T-cell (primary cell): ENCODE results near the gene SLC25A14. TPM values are rescaled to one million over a fixed set of nuclear protein-coding genes. Genes with fewer than 3 reads are reported as not detected.

ENCODE experiments used
- ATAC-seq, 4 experiments: fragments of 200-7000 bp in 3 of 4; fragments of 150-1000 bp in 1 of 4; cut with Tn5 transposase; replicated peaks in 1 of 4; 1 replicate in 3 of 4; 2 replicates in 1 of 4; pipeline ENCODE4 v1.10.0; 2021; ENCODE audit warnings: moderate library complexity in 3 of 4, mild to moderate bottlenecking in 2 of 4, moderate number of reproducible peaks in 1 of 4
- CTCF ChIA-PET, 2 donors: fragments of 300-600 bp; sonication (Branson Sonifier 250); formaldehyde crosslinking; loops; one replicate each; lab custom pipeline; 2022; ENCODE audit warnings: antibody characterized with exemption in 2 of 2; lab: Charles Lee
- POLR2A ChIA-PET, 2 donors: fragments of 300-600 bp; sonication (Branson Sonifier 250); formaldehyde crosslinking; loops; one replicate each; lab custom pipeline; 2022; ENCODE audit warnings: antibody characterized with exemption in 2 of 2; lab: Charles Lee
- DNase-seq, 35 experiments: peaks; one replicate each; pipeline versions ENCODE4 v3.0.0 to v3.0.0-alpha.2; 2013 to 2023
- H3K27ac ChIP-seq: one replicate; pipeline ENCODE4 v1.5.1; 2013; ENCODE audit warnings: low read length
- H3K27me3 ChIP-seq, 2 experiments: replicated peaks in 1 of 2; 1 replicate in 1 of 2; 2 replicates in 1 of 2; pipeline versions ENCODE4 v1.6.1 to v1.7.0; 2013; ENCODE audit warnings: low read length in 1 of 2, mixed read lengths in 1 of 2; ENCODE audit not compliant: control insufficient read depth in 2 of 2, insufficient read depth in 2 of 2; ENCODE audit errors: extremely low read depth in 1 of 2
- H3K36me3 ChIP-seq, 2 donors: 1 replicate in 1 of 2; 2 replicates in 1 of 2; pipeline versions ENCODE4 v1.6.1 to v1.7.0; 2013; ENCODE audit warnings: low read length in 1 of 2; ENCODE audit not compliant: control insufficient read depth in 2 of 2, insufficient read depth in 1 of 2; ENCODE audit errors: extremely low read depth in 1 of 2
- H3K4me1 ChIP-seq, 2 experiments: 1 replicate in 1 of 2; 2 replicates in 1 of 2; pipeline versions ENCODE4 v1.6.1 to v1.7.0; 2013; ENCODE audit warnings: low read length in 2 of 2, mixed read lengths in 1 of 2; ENCODE audit not compliant: insufficient read depth in 2 of 2, control insufficient read depth in 1 of 2; ENCODE audit errors: extremely low read depth in 1 of 2
- H3K4me3 ChIP-seq, 2 donors: 1 replicate in 1 of 2; 2 replicates in 1 of 2; pipeline versions ENCODE4 v1.5.1 to v1.7.0; 2013; ENCODE audit warnings: mild to moderate bottlenecking in 2 of 2, low read length in 1 of 2, moderate library complexity in 1 of 2; ENCODE audit not compliant: control insufficient read depth in 1 of 2; ENCODE audit errors: extremely low read depth in 1 of 2
- H3K9me3 ChIP-seq: 2 replicates; pipeline ENCODE4 v1.7.0; 2013
- H3K27ac Mint-ChIP-seq, 2 donors: one replicate each; pipeline ENCODE4 v1.8.0; 2020 to 2021; ENCODE audit warnings: mild to moderate bottlenecking in 2 of 2, mixed read lengths in 2 of 2
- H3K27me3 Mint-ChIP-seq, 2 donors: one replicate each; pipeline ENCODE4 v1.8.0; 2021 to 2022; ENCODE audit warnings: mixed read lengths in 2 of 2
- H3K36me3 Mint-ChIP-seq: one replicate; pipeline ENCODE4 v1.8.0; 2021; ENCODE audit warnings: mixed read lengths
- H3K4me1 Mint-ChIP-seq, 3 donors: one replicate each; pipeline ENCODE4 v1.8.0; 2020 to 2022; ENCODE audit warnings: mixed read lengths in 3 of 3, mild to moderate bottlenecking in 1 of 3
- H3K4me3 Mint-ChIP-seq, 3 donors: one replicate each; pipeline ENCODE4 v1.8.0; 2020 to 2022; ENCODE audit warnings: mild to moderate bottlenecking in 3 of 3, mixed read lengths in 3 of 3, moderate library complexity in 3 of 3
- H3K9me3 Mint-ChIP-seq, 3 donors: one replicate each; pipeline ENCODE4 v1.8.0; 2020 to 2022; ENCODE audit warnings: mixed read lengths in 3 of 3
- WGBS: methylation state at CpG from one replicate; pipeline ENCODE4 v1.1.5; 2013; ENCODE audit warnings: missing lambda C conversion rate; ENCODE audit not compliant: insufficient coverage; 5-methylcytosine and 5-hydroxymethylcytosine counted together
- total RNA-seq, 35 experiments: library from RNA in 6 of 35; stranded (reverse) in 6 of 35; fragments of 120-200 nt in 1 of 35; gene quantifications; one replicate each; pipeline versions ENCODE4 v1.2.1 to v1.2.4 and lab custom pipeline; 2013 to 2026

The SLC25A14 gene, protein sequence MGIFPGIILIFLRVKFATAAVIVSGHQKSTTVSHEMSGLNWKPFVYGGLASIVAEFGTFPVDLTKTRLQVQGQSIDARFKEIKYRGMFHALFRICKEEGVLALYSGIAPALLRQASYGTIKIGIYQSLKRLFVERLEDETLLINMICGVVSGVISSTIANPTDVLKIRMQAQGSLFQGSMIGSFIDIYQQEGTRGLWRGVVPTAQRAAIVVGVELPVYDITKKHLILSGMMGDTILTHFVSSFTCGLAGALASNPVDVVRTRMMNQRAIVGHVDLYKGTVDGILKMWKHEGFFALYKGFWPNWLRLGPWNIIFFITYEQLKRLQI
- 10 to 100 TPM; 12.4 to 16.1 (median 12.9) TPM for total RNA-seq
- 11.4 TPM for total RNA-seq (2013)
- total RNA-seq (lab: John Stamatoyannopoulos, UW), result 3.5 to 12.8 (median 9.7) reads per million in 29 experiments

DNA sequence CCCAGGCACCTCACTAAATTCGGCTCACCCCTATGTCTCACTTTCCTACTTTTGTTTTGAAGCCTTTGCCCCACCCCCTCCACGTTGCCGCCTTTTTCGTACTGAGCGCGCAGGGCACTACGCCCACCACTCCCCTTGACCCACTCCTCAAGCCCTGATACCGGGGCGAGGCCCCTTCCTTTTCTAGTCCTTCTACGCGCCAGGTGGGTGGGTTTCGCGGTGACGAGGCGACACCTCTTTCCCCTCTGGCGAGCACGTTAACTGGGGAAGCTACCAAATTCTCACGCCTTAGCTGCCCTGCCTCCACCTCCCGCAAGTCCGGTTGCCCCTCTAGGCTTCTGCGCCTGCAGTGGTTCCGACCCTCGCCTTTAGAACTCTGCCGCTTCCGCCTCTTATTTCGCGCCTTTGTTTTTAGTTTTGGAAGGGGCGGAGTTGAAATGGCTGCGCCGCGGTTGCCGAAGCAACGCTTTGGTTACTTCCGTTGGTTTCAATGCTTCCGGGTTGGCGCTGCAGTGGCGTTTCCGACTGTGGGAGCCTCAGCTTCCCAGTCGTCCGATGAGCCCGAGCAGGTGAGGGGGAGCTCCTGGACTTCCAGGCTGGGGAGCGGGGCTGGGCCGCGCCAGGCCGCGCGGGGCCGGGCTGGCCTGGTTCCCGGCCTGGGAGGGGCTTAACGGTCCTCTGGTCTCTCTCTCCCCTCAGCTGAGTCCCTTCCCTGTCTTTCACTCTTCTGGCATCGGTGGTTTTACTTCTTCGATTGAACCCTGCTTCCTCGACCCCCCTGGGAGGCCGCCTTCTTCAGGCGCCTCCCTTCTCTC lies at the start of gene SLC25A14:
Gene SLC25A14, plus strand, starts transcription at position 512 of the 815 bp plus-strand sequence. CDS start 360 bp downstream, outside the sequence.
- 0% methylated on average over 19 of the region's 55 CpGs for WGBS
- Mint-ChIP-seq H3K36me3 (peaks cover 4% of the 10 kb centered on the region), H3K27me3 (peaks cover 0 to 21% of the 10 kb centered on the region in 2 donors), H3K9me3 (no peaks in the 10 kb centered on the region), H3K27ac (peak within 1 kb of the TSS; percentile 78 to 84), H3K4me3 (peak within 1 kb of the TSS; percentile 85 to 92 (median 89)), H3K4me1 (peaks cover 12 to 21% (median 19%) of the 10 kb centered on the region in 3 donors)
- H3K27ac ChIP-seq, result no peak within 1 kb of the TSS
- CTCF ChIA-PET, result interaction anchor here in 1 of 2 donors (0.6 kb wide), 1 partner anchor 364 kb away, joined by 3 read pairs; no protein-coding TSS in a partner anchor
- H3K4me1 ChIP-seq, result peaks cover 4 to 13% of the 10 kb centered on the region in 2 experiments
- H3K27me3 ChIP-seq, result peaks cover 0 to 2% of the 10 kb centered on the region in 2 experiments
- ATAC-seq, result peak; percentile 85 to 94 (median 92)
- DNase-seq, result peak; percentile 45 to 84 (median 66)
- H3K4me3 ChIP-seq, result peak within 1 kb of the TSS; percentile 70 to 86
- H3K36me3 ChIP-seq, result no peaks in the 10 kb centered on the region
- POLR2A ChIA-PET, result no interaction called here
- no peaks in the 10 kb centered on the region for H3K9me3 ChIP-seq

DNA sequence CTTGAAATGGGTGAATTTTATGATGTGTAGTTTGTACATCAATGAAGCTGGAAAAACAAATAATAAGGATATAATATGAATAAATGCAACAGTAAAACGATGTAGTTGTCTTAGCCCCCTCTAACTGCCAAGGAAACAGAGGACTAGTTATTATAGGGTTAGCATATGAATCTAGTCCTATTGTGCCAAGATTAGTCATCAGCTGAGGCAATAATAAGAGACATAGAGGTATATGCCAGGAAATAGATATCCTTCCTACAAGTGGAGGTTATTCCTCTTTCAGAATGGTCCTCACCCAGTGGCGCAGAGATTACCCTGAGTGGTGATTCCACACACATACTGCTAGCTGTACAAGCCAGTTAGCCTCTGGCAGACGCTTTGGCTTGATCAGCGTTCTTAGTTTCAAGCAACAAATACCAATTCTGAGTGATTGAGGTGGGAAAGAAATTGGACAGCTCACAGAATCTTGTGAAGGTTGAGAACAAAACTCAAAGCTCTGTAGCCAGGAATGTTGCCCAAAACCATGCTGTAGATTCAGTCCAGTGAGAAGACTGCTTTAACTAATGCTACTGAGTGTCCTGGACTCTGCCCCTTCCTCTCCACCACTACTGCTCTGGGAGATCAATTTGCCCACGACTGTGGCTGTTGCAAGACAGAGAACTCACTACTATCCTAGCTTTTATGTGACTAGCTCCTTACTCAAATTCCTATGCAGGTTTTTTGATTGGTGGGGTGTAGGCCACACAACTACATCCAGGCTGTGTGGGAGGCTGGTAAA lies 44.0 kb upstream of the SLC25A14 start:
- no peak for ATAC-seq
- Histone ChIP-seq H3K27ac (no peak overlapping the region), H3K4me1 (no peaks in the 10 kb centered on the region), H3K9me3 (no peaks in the 10 kb centered on the region), H3K36me3 (no peaks in the 10 kb centered on the region), H3K4me3 (no peak overlapping the region), H3K27me3 (peaks cover 0 to 2% of the 10 kb centered on the region in 2 experiments)
- Mint-ChIP-seq H3K27ac (no peak overlapping the region), H3K4me1 (no peaks in the 10 kb centered on the region), H3K9me3 (no peaks in the 10 kb centered on the region), H3K36me3 (no peaks in the 10 kb centered on the region), H3K27me3 (peaks cover 2 to 26% of the 10 kb centered on the region in 2 donors), H3K4me3 (no peak overlapping the region)
- ChIA-PET CTCF (no interaction called here), POLR2A (no interaction called here)
- DNase-seq, result no peak
- WGBS, result no CpG with 5 or more reads among the region's 5 CpGs

DNA sequence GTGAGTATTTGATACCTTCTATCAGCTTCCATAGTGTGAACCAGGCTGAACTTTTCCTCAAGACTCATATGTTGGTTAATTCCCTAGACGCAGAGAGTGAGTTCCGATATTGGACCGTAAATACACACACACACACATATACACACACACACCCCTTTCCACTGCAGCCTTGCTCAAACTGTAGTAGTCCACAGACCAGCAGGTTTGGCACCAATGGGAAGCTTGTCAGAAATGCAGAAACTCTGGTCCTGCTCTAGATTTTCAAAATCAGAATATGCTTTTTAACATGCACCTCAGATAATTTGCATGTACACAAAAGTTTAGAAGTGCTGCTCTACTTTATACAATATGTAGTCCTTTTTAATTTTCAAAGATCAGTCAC lies 43.4 kb upstream of the SLC25A14 start:
- Histone ChIP-seq H3K27me3 (peaks cover 0 to 2% of the 10 kb centered on the region in 2 experiments), H3K4me1 (no peaks in the 10 kb centered on the region), H3K9me3 (no peaks in the 10 kb centered on the region), H3K36me3 (no peaks in the 10 kb centered on the region), H3K4me3 (no peak overlapping the region), H3K27ac (no peak overlapping the region)
- no peak for ATAC-seq
- DNase-seq, result no peak
- Mint-ChIP-seq H3K4me1 (no peaks in the 10 kb centered on the region), H3K4me3 (no peak overlapping the region), H3K9me3 (no peaks in the 10 kb centered on the region), H3K36me3 (no peaks in the 10 kb centered on the region), H3K27me3 (peaks cover 2 to 24% of the 10 kb centered on the region in 2 donors), H3K27ac (no peak overlapping the region)
- POLR2A ChIA-PET, result no interaction called here
- CTCF ChIA-PET, result no interaction called here
- WGBS, result 96% methylated on average over 3 of the region's 3 CpGs

DNA sequence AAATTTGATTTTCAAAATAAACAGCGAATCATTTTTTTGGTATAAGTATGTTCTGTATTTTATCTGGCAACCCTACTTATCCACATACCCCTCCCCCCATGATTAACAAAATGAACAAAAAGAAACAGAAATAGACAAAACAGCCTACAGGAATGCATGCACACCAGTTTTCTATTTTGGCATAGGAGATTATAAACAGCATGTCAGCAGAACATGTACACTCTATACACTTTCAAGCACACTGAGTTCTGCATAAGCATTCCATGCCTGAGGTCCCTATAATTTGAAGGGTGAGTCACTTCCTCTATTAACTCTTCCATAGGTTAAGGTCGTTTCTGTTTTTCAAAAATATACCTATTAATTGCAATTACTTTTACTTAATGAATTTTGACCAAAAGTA lies 43.0 kb upstream of the SLC25A14 start:
- no peaks in the 10 kb centered on the region for H3K4me1 Mint-ChIP-seq
- no peaks in the 10 kb centered on the region for H3K4me1 ChIP-seq
- no peak overlapping the region for H3K4me3 ChIP-seq
- POLR2A ChIA-PET, result no interaction called here
- H3K9me3 Mint-ChIP-seq, result peaks cover 0 to 3% (median 0%) of the 10 kb centered on the region in 3 donors
- H3K27me3 Mint-ChIP-seq, result peaks cover 2 to 24% of the 10 kb centered on the region in 2 donors
- H3K36me3 Mint-ChIP-seq, result no peaks in the 10 kb centered on the region
- H3K9me3 ChIP-seq, result no peaks in the 10 kb centered on the region
- DNase-seq (no peak), ATAC-seq (no peak)
- H3K27ac ChIP-seq, result no peak overlapping the region
- no CpG with 5 or more reads among the region's 2 CpGs for WGBS
- no peaks in the 10 kb centered on the region for H3K36me3 ChIP-seq
- no peak overlapping the region for H3K27ac Mint-ChIP-seq
- peaks cover 0 to 2% of the 10 kb centered on the region in 2 experiments for H3K27me3 ChIP-seq
- H3K4me3 Mint-ChIP-seq, result no peak overlapping the region
- CTCF ChIA-PET, result no interaction called here

DNA sequence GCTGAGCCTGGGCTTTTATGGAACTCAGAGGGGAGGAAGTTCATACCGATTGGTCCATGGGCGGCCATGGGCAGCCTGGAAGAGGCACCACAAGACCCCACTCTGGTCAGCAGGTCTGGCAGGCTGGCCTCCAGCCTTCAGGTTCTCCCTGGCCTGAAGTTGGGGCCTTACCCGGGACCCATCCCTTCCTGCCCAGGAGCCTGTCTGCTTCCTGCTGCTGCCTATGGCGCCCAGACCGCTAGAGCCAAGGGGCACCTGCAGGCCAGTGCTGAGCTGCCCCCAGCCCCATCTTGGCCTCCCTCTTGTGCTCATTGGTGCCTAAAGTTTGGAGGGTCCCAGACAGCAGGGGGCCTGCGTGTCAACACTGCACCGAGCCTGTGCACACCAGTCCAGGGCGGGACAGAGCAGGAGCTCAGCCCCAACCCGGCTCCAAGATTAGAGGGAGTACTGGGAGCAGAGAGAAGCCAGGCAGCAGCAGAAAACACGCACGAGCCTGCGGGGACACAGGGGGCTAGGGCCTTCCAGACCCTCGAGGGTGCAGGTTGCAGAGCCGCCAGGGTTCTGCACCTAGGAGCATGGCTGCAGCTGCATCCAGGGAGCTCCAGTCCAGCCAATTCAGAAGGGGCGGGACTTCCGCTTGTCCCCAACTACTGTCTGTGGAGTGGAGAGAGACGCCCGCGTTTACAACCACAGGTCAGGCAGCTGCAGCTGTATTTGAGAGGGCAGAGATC lies 40.3 kb upstream of the SLC25A14 start:
- Mint-ChIP-seq H3K4me3 (no peak overlapping the region), H3K36me3 (no peaks in the 10 kb centered on the region), H3K27me3 (peaks cover 2 to 13% of the 10 kb centered on the region in 2 donors), H3K27ac (no peak overlapping the region), H3K4me1 (no peaks in the 10 kb centered on the region), H3K9me3 (peaks cover 0 to 3% (median 0%) of the 10 kb centered on the region in 3 donors)
- DNase-seq (no peak), ATAC-seq (no peak)
- no peaks in the 10 kb centered on the region for H3K36me3 ChIP-seq
- ChIA-PET CTCF (no interaction called here), POLR2A (no interaction called here)
- no peak overlapping the region for H3K4me3 ChIP-seq
- H3K27ac ChIP-seq, result no peak overlapping the region
- H3K4me1 ChIP-seq, result no peaks in the 10 kb centered on the region
- 92% methylated on average over 9 of the region's 19 CpGs for WGBS
- H3K9me3 ChIP-seq, result no peaks in the 10 kb centered on the region
- peaks cover 0 to 2% of the 10 kb centered on the region in 2 experiments for H3K27me3 ChIP-seq
